GM10847 (cell line): ENCODE measurements around the gene VSIG10L.

Experiments used
- POLR2A ChIP-seq: IDR thresholded peaks from 2 replicates; pipeline ENCODE4 v1.6.1; 2011; ENCODE audit not compliant: insufficient read length; ENCODE audit errors: extremely low read depth

VSIG10L gene

DNA sequence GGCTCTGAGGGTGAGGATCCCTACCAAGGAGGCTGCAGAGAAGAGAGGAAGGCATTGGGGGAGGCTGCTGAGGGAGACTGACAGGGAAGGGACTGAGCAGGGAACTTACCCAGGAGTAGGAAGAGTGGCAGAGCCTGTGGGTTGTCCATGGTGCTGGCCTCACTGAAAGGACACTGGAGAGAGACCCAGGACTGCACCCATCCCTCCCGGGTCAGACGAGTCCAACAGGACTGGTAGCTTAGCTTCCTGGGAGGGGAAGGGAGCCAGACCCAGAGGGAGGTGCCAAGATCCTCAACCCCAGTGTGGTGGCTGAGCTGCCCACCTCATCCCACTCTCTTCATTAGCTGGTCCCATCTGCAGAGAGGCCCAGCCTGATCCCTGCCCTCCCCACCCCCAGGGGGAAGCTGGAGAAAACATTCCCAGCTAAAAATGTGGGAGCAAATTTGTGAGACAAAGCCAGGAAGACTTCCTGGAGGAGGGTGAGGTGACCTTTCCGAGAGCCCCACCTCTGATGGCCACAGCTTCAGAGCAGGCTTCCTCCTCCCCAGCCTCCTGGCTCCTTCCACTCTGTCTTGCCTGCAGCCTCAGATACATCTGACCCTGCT lies at the start of gene VSIG10L:
VSIG10L (minus strand) TSS at position 164 of the 605 bp plus-strand sequence; CDS start at position 149, 15 bp downstream.
- TF ChIP-seq POLR2A: no peak

DNA sequence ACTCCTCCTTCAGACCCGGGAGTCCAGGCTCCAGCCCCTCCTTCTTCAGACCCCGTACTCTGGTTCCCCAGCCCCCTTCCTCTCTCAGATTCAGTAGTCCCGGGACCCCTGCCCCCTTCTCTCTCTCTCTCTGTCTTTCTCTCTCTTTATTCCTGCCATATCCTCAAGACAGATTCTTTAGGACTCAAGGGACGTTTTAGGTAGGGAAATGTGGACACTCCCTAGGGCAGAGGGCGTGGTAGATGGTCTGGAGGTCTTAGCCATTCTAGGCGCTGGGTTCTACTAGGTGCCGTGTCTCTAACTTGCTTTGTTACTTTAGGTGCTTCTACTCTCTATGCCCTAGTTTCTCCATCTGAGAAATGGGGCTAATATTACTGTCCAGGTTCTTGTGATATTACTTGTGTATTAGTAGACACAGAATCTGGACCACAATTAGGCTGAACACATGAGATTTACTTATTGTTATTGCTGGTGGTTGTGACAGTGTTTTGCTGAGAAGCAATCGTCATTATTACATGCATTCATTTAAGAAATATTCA lies 49.2 kb upstream of the VSIG10L start:
- TF ChIP-seq POLR2A: no peak

DNA sequence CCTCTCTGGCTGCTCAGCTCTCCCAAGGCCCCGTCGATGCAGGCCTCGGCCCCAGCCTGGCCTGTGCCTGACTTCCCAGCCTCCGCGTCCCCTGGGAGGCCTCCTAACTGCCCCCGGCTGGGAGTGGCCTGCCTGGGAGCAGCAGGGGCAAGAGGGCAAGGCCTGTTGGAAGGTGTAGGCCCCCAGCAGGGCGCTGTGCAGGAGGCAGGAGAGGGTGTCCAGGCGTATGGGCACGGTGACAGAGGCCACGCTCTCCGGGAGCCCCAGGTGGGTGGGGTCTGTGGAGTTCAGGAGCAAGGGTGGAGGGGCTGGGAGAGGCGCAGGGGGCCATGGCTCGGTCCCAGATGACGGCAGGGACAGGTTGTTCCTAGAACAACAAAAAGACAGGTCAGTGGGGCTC lies 47.2 kb upstream of the VSIG10L start:
- TF ChIP-seq POLR2A: no peak

DNA sequence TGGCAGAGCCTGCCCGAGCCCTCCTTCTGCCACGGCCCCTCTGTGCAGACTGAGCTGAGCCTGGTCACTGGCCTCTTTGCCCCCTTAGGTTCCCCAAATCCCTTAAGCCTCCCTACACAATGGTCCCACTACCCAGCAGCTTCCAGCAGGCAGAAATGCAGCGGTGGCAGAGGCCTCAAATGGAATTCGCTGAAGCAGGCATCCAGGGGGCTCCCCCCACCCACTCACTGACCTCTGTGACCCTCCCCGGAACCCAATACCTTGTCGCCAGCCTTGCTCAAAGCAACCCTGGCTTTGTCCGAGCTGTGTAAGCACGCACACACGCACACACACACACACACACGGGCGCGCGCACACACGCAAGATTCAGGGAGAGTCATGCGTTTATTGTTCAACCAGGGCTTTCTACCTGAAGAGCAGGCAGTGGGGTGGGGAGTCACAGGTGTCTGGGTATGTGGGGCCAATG lies 46.0 kb upstream of the VSIG10L start, which contains the start of gene LIM2:
LIM2 (minus strand) TSS at position 51 of the 466 bp plus-strand sequence. CDS start 531 bp downstream, outside the sequence.
- TF ChIP-seq POLR2A: no peak

DNA sequence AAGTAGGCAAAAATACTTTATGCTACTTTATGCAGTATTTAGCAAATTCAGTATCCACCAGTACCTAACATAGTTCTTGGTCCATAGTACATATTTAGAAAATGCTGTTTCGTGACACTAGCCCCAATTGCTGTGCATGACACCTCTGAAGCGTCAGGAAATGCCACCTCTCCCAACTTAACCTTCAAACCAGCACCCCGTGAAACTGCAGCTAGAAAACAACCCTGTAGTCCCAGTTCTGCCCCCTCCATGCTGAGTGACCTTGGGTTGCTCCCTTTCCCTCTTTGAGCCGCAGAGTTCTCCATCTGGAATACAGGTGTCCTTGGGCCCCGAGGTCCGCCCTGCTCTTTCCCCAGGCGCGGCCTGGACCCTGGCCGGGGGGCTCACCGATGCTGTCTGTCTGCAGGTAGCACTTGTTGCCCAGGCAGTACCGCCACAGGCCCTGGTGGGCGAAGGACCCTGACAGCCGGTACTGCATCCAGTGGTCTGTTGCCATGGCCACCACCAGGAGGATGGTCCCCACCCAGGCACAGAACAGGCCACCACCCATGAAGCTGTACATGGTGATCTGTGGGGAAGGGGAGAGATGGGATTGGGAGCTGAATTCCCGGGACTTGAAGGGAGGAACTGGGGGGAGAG lies 45.1 kb upstream of the VSIG10L start:
- no peak for TF ChIP-seq POLR2A

DNA sequence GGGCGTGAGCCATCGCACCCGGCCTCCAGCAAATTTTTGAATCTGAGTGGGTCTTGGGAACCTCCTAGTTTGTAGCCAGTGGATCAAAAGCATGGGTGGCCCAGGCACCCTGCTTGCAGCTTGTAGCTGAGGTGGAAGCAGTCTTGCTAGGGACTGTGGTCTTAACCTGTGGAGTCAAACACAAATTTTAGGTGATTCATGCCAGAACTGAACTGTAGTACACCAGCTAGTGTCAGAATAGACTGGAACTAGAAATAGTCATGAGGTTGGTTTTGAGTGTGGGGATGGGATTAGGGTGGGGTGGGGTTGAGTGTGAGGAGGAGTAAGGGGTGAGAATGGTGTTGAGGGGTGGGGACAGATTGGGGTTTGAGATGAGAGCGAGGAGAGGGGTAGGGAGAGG lies 40.1 kb upstream of the VSIG10L start:
- TF ChIP-seq POLR2A: no peak

DNA sequence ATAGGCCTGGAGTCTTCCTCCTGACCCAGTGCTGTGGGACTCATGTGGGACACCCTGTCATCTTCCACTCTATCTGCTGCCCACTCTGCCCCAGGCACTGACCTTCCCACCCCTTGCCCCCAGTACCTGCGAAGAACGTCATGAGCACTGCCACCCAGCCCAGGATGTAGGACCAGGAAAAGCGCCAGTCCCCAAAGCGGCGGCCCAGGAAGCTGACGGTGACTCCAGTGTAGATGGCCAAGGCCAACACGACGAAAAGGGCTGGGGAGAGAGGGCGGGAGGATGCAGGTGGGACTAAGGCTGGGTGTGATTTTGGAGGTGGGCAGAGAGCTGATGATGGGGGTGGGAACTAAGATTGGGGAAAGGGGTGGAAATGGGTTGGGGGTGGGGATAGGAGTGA lies 38.4 kb upstream of the VSIG10L start:
- TF ChIP-seq POLR2A: no peak

DNA sequence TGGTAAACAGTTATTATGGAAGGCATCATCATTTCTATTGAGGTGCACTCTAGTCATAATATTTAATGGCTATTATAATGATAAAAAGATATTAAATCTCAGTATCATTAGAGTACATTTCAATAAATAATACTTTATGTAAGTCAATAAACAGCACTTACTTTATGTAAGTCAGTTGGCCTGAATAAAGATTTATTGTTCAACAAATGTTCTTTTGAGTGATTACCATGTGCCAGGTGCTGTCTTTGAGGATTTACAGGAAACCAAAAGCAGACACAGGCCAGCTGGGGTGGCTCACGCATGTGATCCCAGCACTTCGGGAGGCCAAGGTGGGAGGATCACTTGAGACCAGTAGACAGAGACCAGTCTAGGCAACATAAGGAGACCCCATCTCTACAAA lies 35.5 kb upstream of the VSIG10L start:
- no peak for TF ChIP-seq POLR2A

DNA sequence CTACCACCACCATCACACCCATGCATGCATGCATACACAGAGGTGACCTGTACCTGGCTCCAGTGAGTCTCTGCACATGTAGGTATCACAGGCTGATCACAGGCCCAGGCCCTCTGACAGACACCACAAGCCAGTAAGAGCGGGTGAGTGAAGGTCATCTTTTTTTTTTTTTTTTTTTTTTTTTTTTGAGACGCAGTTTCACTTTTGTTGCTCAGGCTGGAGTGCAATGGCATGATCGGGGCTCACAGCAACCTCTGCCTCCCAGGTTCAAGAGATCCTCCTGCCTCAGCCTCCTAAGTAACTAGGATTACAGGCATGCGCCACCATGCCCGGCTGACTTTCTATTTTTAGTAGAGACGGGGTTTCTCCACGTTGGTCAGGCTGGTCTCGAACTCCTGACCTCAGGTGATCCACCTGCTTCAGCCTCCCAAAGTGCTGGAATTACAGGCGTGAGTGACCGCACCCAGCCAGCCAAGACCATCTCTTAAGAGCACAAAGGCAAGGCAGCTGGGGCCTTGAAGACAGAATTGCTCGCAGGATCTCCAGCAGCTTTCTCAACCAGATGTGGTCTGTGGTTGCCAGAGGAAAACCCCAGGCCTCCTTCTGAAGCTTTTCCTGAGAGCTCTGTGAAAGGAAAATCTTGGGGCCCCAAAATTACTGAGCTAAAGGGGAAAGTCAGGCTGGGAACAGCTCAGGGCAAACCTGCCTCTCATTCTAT lies 33.7 kb upstream of the VSIG10L start:
- no peak for TF ChIP-seq POLR2A

DNA sequence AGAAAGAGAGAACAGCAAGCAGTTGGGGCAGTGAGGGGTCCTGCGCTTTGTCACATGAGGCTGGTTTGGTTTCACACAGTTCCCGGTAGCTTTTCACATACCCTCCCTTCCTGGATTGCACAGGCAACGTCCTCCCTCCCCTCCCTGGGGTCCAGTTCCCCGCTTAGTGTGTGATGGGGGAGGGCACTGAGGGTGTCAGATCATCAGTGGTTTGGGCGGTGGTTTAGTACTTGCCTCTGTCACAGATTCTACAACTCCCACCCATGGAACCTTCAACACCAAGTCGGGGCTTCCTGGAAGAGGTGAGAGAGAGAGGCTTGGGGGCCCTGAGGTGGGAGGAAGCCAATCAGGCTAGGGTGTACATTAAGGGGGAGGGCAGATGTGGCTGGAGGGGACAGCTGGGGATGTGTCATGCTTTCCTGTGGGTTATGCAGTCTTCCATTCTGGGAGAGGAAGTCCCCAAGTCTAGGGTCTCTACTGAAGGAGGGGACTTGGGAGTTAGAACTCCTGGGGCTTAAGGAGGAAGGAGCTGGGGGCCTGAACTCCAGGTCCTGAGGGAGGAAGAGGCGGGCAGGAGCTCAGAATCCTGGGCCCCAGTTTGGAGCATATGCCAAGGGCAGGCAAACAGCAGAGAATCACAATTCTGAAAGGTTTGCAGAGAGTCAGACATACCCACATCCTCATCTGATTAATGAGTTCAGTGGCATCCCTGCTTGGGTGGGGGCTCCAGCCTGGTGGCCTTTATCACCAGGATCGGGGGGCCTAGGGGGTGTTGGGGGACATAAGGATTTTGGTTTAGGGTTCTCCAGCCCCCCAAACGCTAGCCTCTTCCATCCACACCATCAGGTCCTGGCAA lies 30.9 kb upstream of the VSIG10L start, which contains the start of gene NKG7:
NKG7 (minus strand) TSS at position 6 of the 856 bp plus-strand sequence. CDS start 119 bp downstream, outside the sequence.
- no peak for TF ChIP-seq POLR2A

DNA sequence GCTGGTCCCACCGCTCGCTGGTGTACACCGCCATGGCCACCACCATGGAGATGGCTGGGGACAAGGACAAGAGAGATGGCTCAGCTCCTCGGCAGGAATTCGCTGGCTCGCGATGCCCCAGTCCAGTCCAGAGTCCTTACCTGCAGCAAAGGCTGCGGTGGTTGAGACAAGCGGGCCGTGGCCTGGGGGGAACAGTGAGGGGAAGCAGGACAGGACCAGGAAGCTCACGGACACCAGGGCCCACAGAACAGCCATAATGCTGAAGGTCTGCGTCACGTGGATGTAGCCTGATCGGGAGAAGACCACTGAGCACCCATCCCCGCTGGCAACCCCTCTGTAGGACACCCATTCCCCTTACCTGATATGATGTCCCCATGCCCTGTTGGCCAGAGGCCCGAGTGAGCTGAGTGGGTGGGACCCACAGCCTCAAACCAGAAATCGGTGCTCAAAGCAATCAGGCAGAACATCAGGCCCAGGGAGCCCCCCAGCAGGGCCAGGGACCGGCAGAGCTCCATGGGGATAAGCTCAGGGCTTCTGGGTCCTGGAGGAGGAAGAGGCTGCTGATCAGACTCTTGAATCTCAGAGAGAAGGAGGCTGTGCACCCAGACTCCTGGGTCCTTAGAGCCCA lies 30.2 kb upstream of the VSIG10L start:
- no peak for TF ChIP-seq POLR2A

DNA sequence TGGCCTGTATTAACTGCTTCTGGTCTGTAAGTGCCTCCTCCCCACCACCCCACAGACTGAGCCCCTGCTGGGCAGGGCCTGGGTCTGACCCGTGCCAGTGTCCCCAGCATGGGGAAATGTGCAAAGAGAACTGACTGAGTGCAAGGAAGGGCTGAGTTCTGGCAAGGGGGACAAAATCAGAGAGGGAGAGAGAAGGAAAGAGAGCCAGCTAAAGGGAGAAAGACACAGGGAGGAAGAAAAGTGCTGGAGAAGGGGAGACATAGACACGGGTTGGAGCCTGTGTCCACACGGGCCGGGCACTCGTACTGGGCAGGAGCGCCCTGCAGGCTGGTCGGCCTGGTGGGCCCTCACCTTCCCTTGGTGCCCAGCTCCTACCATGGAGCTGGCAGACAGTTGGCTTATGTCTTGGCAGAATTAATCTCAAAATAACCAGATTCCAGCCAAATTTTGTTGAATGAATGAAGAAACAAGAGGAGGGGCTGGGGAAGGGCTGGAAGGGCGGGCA lies 29.3 kb upstream of the VSIG10L start:
- no peak for TF ChIP-seq POLR2A

DNA sequence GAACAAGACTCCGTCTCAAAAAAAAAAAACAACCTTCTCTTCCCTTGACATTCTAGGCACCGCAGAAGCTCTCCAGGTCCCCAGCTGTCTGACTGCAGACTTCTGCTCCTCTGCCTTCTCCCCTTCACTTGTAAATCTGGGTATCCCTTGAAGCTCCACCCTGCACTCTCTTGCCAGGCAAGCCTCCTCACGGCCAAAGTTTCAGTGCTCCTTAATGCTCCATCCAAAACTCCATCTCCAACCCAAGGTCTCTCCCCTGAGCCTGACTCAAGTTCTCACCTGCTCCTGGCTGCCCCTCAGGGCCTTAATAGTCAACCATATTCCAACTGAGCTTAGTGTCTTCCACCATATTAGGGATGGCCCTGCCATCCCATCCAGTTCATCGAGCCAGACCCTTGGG lies 28.3 kb upstream of the VSIG10L start:
- TF ChIP-seq POLR2A: no peak
